Measurements from ENCODE around the gene RXRA. TPM values are rescaled to one million over a fixed set of nuclear protein-coding genes. Genes with fewer than 3 reads are reported as not detected.

Gene RXRA
- total RNA-seq, 1 experiment from 2014 or later, result 29.9 TPM

GRCh38 chr9:134284741-134285140 is 41.5 kb upstream of the RXRA start:
- H3K4me1 Mint-ChIP-seq, result peaks cover 3 to 15% of the 10 kb centered on the region in 2 experiments; a peak in 2 of 4 replicates

More at GRCh38 chr9:134284741-134285140, 41.5 kb upstream of the RXRA start:
- no peaks in the 10 kb centered on the region for H3K79me2 ChIP-seq (ENCODE audit: insufficient read depth, low read length)
- no peak overlapping the region; the same call in 1 of the 2 replicates for H3K14ac ChIP-seq (ENCODE audit: insufficient read depth, low read length)
- H3K4me3 Mint-ChIP-seq, result no peak overlapping the region
- no peak for TF ChIP-seq CTCF (conservative IDR thresholded peaks at IDR 0.05)
- no peak overlapping the region for H2BK15ac ChIP-seq (ENCODE audit: low read depth, low read length)
- H3K23ac ChIP-seq (ENCODE audit: insufficient read length, low read depth, low read length), result no peak overlapping the region
- no peak overlapping the region for H3K4me2 ChIP-seq (ENCODE audit: insufficient read depth, insufficient read length, low read length)
- H3K56ac ChIP-seq (ENCODE audit: insufficient read length, low read depth, low read length), result no peak overlapping the region
- H2BK20ac ChIP-seq (ENCODE audit: low read depth, low read length, poor library complexity, severe bottlenecking), result no peak overlapping the region
- no peak overlapping the region for H2BK120ac ChIP-seq (ENCODE audit: low read depth, low read length, poor library complexity, severe bottlenecking)
- no peaks in the 10 kb centered on the region for H3K23me2 ChIP-seq (ENCODE audit: insufficient read length, low read depth, low read length, poor library complexity, severe bottlenecking)
- H3K79me1 ChIP-seq (ENCODE audit: insufficient read depth, low read depth, low read length, poor library complexity, severe bottlenecking), result no peaks in the 10 kb centered on the region
- no peak overlapping the region for H2AFZ ChIP-seq (ENCODE audit: low read length)
- no peak overlapping the region for H3K18ac ChIP-seq (ENCODE audit: insufficient read length, low read depth, low read length)
- H2BK5ac ChIP-seq (ENCODE audit: insufficient read length, low read length), result no peak overlapping the region
- H3K27ac Mint-ChIP-seq, result no peak overlapping the region; a peak in 1 of 7 replicates
- no peaks in the 10 kb centered on the region for H3K4me1 ChIP-seq (ENCODE audit: insufficient read depth, low read length)
- H3K9me3 Mint-ChIP-seq, result no peaks in the 10 kb centered on the region
- H2AK5ac ChIP-seq (ENCODE audit: insufficient read length, low read length), result no peak overlapping the region
- WGBS (ENCODE audit: extremely low coverage, insufficient read length, low lambda C conversion rate), result no CpG with 5 or more reads among the region's 12 CpGs
- no peak overlapping the region for H4K5ac ChIP-seq (ENCODE audit: insufficient read length, low read depth, low read length)
- H3K9ac ChIP-seq (ENCODE audit: extremely low read depth, insufficient read length, low read length), result no peak overlapping the region
- no peak overlapping the region for H4K8ac ChIP-seq (replicated peaks; ENCODE audit: insufficient read length, low read depth, low read length)
- no peak overlapping the region for H3T11ph ChIP-seq (ENCODE audit: low read length)
- no peaks in the 10 kb centered on the region for H3K9me3 ChIP-seq (ENCODE audit: control insufficient read depth, low read depth, low read length)
- H3K27me3 ChIP-seq (ENCODE audit: insufficient read depth, low read length), result no peaks in the 10 kb centered on the region
- H3K36me3 Mint-ChIP-seq (ENCODE audit: insufficient read depth in 1 of 3, low read depth in 3 of 3), result no peaks in the 10 kb centered on the region; a peak in 1 of 7 replicates
- H4K91ac ChIP-seq (ENCODE audit: insufficient read length, low read depth, low read length), result no peak overlapping the region
- no peak overlapping the region for H3K27ac ChIP-seq (ENCODE audit: insufficient read length, low read depth, low read length)
- DNase-seq, result no peak
- H3K4ac ChIP-seq (ENCODE audit: low read depth, low read length), result no peak overlapping the region
- H4K20me1 ChIP-seq (ENCODE audit: control insufficient read depth, insufficient read depth, insufficient read length), result no peaks in the 10 kb centered on the region
- no peaks in the 10 kb centered on the region; the same call in 1 of the 2 replicates for H3K27me3 Mint-ChIP-seq (ENCODE audit: low read depth)
- no peak overlapping the region for H2BK12ac ChIP-seq (ENCODE audit: insufficient read length, low read depth, low read length)
